TTC549 (cell line): ENCODE data around the gene WDR17.

Source experiments
- FAIRE-seq: peaks from 2 replicates; lab custom pipeline; 2012; peaks lifted over from hg19 to GRCh38; lab: Jason Lieb, UNC

The WDR17 gene

GRCh38 chr4:176099314-176099713 lies 33.7 kb downstream of the WDR17 start:
- FAIRE-seq, result no peak

DNA sequence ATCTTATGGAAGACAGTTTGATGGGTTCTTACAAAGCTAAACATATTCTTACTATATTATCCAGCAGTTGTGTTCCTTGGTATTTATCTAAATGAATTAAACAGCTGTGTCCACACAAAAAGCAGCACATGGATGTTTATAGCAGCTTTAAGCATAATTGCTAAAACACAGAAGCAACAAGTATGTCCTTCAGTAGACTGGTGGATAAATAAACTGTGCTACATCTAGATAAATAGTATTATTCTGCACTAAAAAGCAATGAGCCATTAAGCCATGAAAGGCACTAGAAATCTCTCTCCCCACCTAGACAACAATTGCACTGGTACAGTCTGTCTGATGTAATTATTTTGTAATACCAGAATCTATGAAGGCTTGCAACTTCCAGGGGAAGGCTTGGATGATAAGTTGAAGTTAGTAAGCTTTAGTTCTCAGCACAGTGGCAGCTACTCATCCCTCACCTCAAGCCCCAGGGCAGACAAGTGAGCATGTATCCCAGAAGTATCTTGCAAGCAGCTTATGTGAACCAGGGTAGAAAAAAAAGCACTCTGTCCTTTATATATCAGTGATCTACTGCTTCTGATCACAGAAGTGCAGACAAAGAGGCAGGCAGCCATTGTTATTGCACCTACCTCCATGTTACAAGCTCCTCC lies 36.9 kb downstream of the WDR17 start:
- no peak for FAIRE-seq

GRCh38 chr4:176107695-176108094 lies 42.1 kb downstream of the WDR17 start:
- no peak for FAIRE-seq

DNA sequence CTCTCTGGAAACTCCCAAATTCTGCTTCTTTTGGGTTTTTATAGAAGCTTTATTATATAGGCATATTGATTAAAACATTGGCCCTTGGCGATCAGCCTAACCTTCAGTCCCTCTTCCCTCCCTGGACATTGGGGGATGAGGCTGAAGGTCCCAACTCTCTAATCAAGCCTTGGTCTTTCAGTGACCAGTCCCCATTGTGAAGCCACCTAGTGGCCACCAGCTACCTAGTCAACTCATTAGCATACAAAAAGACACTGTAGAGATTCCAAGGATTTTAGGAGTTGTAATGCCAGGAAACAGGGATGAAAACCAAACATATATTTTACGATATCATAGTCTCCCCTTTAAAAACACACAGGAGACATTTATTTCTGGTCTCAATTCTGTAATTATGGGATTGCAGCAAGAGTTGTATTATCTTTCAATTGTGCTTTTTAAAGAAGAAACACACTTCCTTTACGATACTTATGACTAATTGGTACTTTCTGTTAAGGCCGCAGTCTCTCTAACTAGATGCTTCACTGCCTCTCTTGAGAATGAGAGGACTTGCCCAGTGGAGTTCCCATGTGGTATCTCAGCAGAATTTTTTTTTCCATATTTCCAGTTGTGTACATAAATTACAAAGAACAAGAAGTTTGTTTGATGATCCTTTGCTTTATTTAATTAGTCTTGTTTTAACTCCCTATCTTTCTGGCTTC lies 58.2 kb downstream of the WDR17 start:
- FAIRE-seq, result no peak

- no peak for FAIRE-seq
Measured at GRCh38 chr4:176125063-176125462, 59.4 kb downstream of the WDR17 start.

DNA sequence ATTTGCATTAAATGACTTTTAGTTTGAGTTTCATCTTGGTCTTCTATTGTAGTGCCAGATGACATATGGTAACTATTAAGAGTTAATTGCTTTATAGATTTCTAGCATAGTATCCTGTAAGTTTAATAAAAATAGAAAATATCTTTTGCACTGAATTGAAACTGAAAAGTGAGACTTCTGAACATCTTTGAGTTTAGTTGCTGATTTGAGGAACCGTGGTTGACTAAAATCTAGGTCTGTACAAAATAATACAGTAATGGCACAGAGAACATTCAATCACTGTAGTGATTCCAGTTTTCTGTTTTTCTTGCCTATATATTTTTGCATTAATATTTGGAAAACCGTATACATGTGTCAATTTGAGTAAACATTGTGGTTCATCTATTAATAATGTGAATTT lies 69.0 kb downstream of the WDR17 start:
- no peak for FAIRE-seq

DNA sequence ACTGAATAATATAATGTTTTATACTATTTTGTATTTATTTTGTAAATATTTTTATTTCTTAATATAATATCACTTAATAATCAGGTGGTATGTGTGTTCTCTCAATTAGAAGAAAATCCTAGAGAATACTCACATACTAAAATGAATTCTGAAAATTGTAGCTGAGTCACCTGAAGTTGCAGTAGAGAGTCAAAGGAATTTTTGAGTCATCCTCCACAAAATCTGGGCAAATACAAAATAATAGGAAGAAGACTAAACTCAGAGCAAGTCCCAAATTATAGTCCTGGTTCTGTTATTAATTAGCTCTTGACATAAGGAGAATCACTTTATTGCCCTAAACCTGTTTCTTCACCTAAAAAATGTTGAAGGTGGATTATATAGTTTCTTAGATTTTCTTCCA lies 72.0 kb downstream of the WDR17 start:
- no peak for FAIRE-seq

GRCh38 chr4:176139518-176139917 lies 73.9 kb downstream of the WDR17 start:
- no peak for FAIRE-seq

GRCh38 chr4:176142253-176142652 lies 76.6 kb downstream of the WDR17 start:
- FAIRE-seq, result no peak

DNA sequence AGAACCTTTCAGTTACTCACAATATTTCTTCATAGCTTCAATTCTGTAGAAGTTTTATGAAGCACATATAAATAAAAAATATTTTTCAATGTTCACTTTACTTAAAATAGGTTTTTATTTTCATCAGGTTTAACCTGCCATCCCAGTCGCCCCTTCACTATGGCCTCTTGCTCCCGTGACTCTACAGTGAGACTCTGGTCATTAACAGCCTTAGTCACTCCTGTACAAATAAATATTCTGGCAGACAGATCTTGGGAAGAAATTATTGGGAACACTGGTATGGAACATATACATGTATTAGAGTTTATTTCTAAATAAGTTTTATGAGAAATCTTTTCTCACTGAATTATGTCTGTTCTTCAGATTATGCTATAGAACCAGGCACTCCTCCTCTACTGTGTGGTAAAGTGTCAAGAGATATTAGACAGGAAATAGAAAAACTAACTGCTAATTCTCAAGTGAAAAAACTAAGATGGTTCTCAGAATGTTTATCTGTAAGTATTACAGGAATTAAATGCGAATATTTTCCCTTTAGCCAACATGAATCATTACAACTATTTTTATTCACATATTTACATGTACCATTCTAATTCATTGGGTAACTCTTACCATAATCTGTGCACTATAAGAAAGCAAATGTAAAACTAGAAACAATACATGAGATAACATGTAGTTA lies 84.2 kb downstream of the WDR17 start:
- FAIRE-seq, result no peak

DNA sequence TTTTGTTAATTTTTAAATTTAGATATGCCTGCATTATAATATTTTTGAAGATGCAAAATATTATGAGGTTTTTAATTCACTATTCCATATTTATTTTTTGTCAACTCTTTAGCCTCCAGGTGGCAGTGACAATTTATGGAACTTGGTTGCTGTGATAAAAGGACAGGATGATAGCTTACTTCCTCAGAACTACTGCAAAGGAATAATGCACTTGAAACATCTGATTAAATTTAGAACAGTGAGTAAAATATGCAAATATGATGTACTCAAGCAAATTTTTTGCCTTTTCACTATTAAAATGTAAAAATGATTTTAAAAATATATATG lies 84.7 kb downstream of the WDR17 start:
- no peak for FAIRE-seq

DNA sequence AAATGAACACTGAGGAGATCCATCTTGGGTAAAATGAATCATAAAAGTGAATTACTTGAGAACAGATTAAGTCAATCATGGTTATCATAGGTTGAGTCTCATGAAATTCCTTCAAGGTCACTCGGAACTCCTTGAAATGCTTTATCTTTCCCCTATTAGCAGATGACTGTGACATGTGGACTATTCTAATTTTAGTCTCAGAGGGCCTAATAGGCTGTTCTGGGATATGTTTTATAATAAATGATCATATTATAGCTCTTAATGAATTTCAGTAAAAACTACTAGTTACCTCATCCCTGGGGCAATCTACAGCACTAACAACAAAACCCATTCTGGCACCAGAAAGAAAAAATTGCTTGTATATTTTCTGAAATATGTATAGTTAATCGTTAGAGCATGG lies 85.1 kb downstream of the WDR17 start:
- FAIRE-seq, result no peak

- FAIRE-seq, result no peak
Measured at GRCh38 chr4:176153124-176153523, 87.5 kb downstream of the WDR17 start.

GRCh38 chr4:176156656-176157055 lies 91.0 kb downstream of the WDR17 start:
- no peak for FAIRE-seq

- FAIRE-seq, result no peak
Measured at GRCh38 chr4:176163041-176163440, 97.4 kb downstream of the WDR17 start.

DNA sequence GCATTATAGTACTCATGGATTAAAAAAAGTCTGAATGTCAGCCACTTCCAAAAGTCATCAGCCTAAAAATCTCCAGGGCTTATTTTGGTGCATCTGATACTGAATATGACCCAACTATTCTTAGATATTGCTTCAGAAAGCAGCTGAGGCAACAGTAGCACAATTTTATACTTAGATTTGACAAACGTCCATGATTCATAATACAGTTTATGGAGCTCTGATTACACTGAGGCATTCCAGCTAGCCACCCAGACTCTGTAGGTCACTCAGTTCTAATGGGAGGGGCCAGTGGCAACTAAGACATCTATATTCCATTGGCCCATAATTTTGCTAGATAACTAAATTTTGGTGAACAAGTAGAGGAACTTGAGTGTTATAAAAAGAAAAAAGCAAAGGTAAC lies 119.4 kb downstream of the WDR17 start:
- no peak for FAIRE-seq

- FAIRE-seq, result no peak
Measured at GRCh38 chr4:176186067-176186466, 120.4 kb downstream of the WDR17 start.

- FAIRE-seq, result no peak
Measured at GRCh38 chr4:176186671-176187395, 121.2 kb downstream of the WDR17 start.

GRCh38 chr4:176187624-176188023 lies 122.0 kb downstream of the WDR17 start:
- no peak for FAIRE-seq

DNA sequence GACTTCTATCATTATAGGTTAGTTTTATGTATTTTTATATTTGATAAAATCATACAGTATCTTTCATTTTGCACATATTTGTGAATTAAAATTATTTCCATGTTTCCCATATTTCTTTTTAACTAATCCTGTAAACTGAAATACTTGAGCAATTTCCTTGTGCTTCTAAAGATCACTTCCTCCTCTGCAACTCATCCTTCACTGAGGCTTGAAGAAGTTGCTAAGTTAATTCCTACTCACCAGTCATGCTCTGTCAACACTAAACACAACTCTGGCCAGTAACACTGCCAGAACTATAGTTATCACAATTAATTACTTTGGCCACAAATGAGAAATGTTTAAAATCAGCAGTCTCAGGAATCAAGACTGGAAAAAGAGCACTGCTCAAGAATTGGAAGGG lies 123.0 kb downstream of the WDR17 start:
- no peak for FAIRE-seq

GRCh38 chr4:176189891-176190795 lies 124.5 kb downstream of the WDR17 start:
- FAIRE-seq, result no peak

DNA sequence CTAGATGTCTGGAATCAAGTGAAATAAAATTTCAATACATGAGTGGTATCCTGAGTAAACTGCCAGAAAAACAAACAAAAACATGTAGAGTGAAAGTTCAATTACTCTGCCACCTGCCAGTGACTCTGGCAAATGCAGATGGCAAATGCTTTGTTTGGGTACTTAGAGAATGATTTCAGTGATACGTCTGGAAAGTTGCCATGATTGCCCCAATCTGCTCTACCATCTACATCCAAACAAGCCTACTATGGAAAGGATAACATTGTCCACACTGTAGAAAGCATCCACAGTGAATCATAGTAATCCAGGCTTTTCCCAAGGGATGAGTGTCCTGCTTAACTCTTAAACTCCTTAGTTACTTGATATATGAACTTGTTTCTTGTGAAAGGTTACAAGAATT lies 126.3 kb downstream of the WDR17 start:
- FAIRE-seq, result no peak
